ENCODE results near the gene MYH9. TPM values are rescaled to one million over a fixed set of nuclear protein-coding genes. Genes with fewer than 3 reads are reported as not detected.

MYH9 gene
- total RNA-seq, 2 experiments from 2014 or later = 112 to 223 TPM

- TF ChIP-seq EZH2phosphoT487 (IDR thresholded peaks at IDR 0.05; ENCODE audit: borderline replicate concordance, low read depth, low read length) = no peak
- intact Hi-C loops (cut with micrococcal nuclease; ENCODE audit: unreplicated experiment) = no loop called here
- Histone ChIP-seq H3K79me2 (ENCODE audit: insufficient read depth, low read depth, low read length) (peaks cover 38% of the 10 kb centered on the region; the same call in 1 of the 2 replicates), H3K4me2 (ENCODE audit: low read length) (no peak overlapping the region), H3K4me3 (ENCODE audit: low read depth, low read length, poor library complexity, severe bottlenecking) (no peak overlapping the region), H3K27ac (ENCODE audit: low read depth, low read length, poor library complexity, severe bottlenecking) (no peak overlapping the region), H3K4me1 (ENCODE audit: insufficient read depth, low read length, poor library complexity, severe bottlenecking) (peaks cover 46% of the 10 kb centered on the region), H2AFZ (ENCODE audit: low read length) (no peak overlapping the region), H3K36me3 (ENCODE audit: insufficient read depth, low read length) (peaks cover 85% of the 10 kb centered on the region), H3K9me2 (ENCODE audit: insufficient read depth, low read length) (no peaks in the 10 kb centered on the region), H4K20me1 (ENCODE audit: insufficient read depth, low read length) (no peaks in the 10 kb centered on the region), H3K9me3 (ENCODE audit: low read length) (no peaks in the 10 kb centered on the region)
- CTCF ChIA-PET (ENCODE audit: unreplicated experiment) = no interaction called here
- POLR2A ChIA-PET = no interaction called here
- no peak for DNase-seq (ENCODE audit: low spot score)
- no TSS peak for BruUV-seq (replicated peaks)
Observed at GRCh38 chr22:36327922-36328551, 59.7 kb downstream of the MYH9 start.

DNA sequence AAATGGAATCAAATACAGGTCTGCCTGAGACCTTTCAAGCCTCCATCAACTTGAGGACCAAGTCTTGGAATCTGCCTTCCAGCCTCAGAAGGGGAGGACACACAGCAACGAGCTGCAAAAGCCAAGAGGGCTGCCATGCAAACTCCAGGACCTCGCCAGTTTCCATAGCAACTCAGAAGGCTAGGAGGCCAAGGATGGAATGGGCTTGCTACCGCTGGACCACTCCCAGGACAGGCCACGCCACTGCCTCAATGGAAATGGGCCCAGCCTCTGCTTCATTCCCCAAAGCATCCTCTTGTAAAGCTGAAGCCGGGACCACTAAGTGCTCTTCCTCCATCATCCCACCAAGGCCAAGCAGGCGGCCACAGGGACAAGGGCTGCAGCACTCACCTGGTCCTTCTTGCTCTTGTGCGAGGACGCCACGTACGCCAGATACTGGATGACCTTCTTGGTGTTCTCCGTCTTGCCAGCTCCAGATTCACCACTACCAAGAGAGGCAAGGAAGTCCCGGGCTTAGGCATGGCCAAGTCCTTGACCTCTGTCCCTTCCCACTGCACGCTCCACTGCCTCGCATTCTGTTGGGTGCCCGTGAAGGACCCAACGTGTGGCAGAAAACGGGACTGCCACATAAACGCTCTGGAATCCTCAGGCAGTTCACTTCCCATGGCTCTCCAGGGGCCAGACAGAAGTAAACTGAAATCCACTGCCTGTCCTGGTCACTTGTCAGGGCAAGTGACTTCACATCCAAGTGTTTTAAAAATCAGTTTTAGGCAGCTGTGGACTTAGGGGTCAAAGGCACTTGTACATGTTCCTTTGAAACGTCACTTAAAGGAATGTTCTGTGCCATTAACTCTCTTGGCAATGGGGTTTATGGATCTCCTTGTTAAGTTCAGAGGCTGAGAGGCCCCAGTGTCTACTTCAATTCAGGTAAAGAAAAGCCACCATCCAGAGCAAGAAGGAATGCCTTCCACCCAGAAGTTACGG, 61.3 kb downstream of the MYH9 start:
- Histone ChIP-seq H2AFZ (ENCODE audit: low read length) (no peak overlapping the region), H3K9me3 (ENCODE audit: low read length) (no peaks in the 10 kb centered on the region), H3K27ac (ENCODE audit: low read depth, low read length, poor library complexity, severe bottlenecking) (no peak overlapping the region), H3K36me3 (ENCODE audit: insufficient read depth, low read length) (peaks cover 96% of the 10 kb centered on the region), H3K79me2 (ENCODE audit: insufficient read depth, low read depth, low read length) (peaks cover 24% of the 10 kb centered on the region; the same call in 1 of the 2 replicates), H3K4me1 (ENCODE audit: insufficient read depth, low read length, poor library complexity, severe bottlenecking) (peaks cover 30% of the 10 kb centered on the region), H3K9me2 (ENCODE audit: insufficient read depth, low read length) (no peaks in the 10 kb centered on the region), H3K4me3 (ENCODE audit: low read depth, low read length, poor library complexity, severe bottlenecking) (no peak overlapping the region), H3K4me2 (ENCODE audit: low read length) (no peak overlapping the region), H4K20me1 (ENCODE audit: insufficient read depth, low read length) (no peaks in the 10 kb centered on the region)
- DNase-seq (ENCODE audit: low spot score) = no peak
- ChIA-PET CTCF (ENCODE audit: unreplicated experiment) (no interaction called here), POLR2A (no interaction called here)
- no TSS peak for BruUV-seq (replicated peaks)
- no peak for TF ChIP-seq EZH2phosphoT487 (IDR thresholded peaks at IDR 0.05; ENCODE audit: borderline replicate concordance, low read depth, low read length)
- TF ChIP-seq, protein P1, sequence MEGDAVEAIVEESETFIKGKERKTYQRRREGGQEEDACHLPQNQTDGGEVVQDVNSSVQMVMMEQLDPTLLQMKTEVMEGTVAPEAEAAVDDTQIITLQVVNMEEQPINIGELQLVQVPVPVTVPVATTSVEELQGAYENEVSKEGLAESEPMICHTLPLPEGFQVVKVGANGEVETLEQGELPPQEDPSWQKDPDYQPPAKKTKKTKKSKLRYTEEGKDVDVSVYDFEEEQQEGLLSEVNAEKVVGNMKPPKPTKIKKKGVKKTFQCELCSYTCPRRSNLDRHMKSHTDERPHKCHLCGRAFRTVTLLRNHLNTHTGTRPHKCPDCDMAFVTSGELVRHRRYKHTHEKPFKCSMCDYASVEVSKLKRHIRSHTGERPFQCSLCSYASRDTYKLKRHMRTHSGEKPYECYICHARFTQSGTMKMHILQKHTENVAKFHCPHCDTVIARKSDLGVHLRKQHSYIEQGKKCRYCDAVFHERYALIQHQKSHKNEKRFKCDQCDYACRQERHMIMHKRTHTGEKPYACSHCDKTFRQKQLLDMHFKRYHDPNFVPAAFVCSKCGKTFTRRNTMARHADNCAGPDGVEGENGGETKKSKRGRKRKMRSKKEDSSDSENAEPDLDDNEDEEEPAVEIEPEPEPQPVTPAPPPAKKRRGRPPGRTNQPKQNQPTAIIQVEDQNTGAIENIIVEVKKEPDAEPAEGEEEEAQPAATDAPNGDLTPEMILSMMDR (conservative IDR thresholded peaks at IDR 0.05; ENCODE audit: low read length) = no peak
- intact Hi-C loops (cut with micrococcal nuclease; ENCODE audit: unreplicated experiment) = no loop called here

GRCh38 chr22:36325154-36326031, 62.4 kb downstream of the MYH9 start:
- Histone ChIP-seq H4K20me1 (ENCODE audit: insufficient read depth, low read length) (no peaks in the 10 kb centered on the region), H3K4me3 (ENCODE audit: low read depth, low read length, poor library complexity, severe bottlenecking) (no peak overlapping the region), H3K4me1 (ENCODE audit: insufficient read depth, low read length, poor library complexity, severe bottlenecking) (peaks cover 19% of the 10 kb centered on the region), H3K9me3 (ENCODE audit: low read length) (no peaks in the 10 kb centered on the region), H3K9me2 (ENCODE audit: insufficient read depth, low read length) (no peaks in the 10 kb centered on the region), H3K79me2 (ENCODE audit: insufficient read depth, low read depth, low read length) (peaks cover 15% of the 10 kb centered on the region; the same call in 1 of the 2 replicates), H3K36me3 (ENCODE audit: insufficient read depth, low read length) (peaks cover 97% of the 10 kb centered on the region), H3K4me2 (ENCODE audit: low read length) (no peak overlapping the region), H3K27ac (ENCODE audit: low read depth, low read length, poor library complexity, severe bottlenecking) (no peak overlapping the region), H2AFZ (ENCODE audit: low read length) (no peak overlapping the region)
- no peak for DNase-seq (ENCODE audit: low spot score)
- BruUV-seq (replicated peaks) = no TSS peak
- ChIA-PET CTCF (ENCODE audit: unreplicated experiment) (interaction anchor here (0.6 kb wide), 1 partner anchor 48 kb away, joined by 4 read pairs; no protein-coding TSS in a partner anchor), POLR2A (interaction anchor here (0.5 to 0.7 kb wide), 2 partner anchors 39 to 156 kb away, joined by 3 read pairs; partner anchors contain the start of gene TXN2)
- intact Hi-C loops (cut with micrococcal nuclease; ENCODE audit: unreplicated experiment) = no loop called here
- TF ChIP-seq EZH2phosphoT487 (IDR thresholded peaks at IDR 0.05; ENCODE audit: borderline replicate concordance, low read depth, low read length) = no peak
